GM19351 (cell line): Measurements from ENCODE around the gene CTXND1.
A peak's percentile ranks its signal among the peaks of the same experiment; 100 is the strongest.
"Not testable (repeated sequence)": the region's sequence is repeated elsewhere in the genome, so short reads cannot be mapped to it uniquely, and the experiment has no call there.

Experiments used
- ATAC-seq: cut with Tn5 transposase; IDR thresholded peaks from one replicate; pipeline ENCODE4 v1.9.1; 2021; ENCODE audit warnings: mild to moderate bottlenecking, moderate library complexity; ENCODE audit not compliant: unreplicated experiment

Gene CTXND1

DNA sequence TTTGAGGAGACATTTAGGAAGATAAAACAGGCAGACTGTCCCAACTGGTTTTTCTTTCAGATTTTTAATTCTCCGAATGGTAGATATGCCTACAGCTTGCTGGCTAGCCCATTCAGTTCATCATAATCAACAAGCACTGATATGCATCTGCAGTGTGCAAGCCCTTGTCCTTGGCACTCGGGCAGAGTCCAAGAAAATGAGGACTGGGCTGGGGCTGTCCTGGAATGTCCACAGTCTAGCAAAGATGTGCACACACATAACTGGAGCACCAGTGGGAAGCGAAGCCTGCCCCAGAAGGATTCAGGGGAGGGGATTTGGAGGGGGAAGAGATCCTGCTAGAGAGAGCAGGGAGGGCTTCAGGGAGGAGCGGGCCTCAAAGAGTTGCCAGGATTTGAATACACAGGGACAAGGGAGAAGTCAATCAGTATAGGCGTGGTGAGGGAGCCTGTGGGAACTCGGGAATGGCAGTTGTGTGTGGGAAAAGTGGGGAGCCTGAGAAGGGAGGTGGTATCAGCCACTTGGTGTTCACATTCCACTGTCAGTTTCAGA, 90.5 kb downstream of the CTXND1 start:
- ATAC-seq: no peak

- peak; percentile 77 for ATAC-seq
Observed at GRCh38 chr15:80160570-80161156, 91.3 kb downstream of the CTXND1 start.

- peak; percentile 10 for ATAC-seq
Observed at GRCh38 chr15:80159811-80160569, 92.0 kb downstream of the CTXND1 start.

GRCh38 chr15:80159301-80159700, 92.7 kb downstream of the CTXND1 start:
- ATAC-seq: no peak

DNA sequence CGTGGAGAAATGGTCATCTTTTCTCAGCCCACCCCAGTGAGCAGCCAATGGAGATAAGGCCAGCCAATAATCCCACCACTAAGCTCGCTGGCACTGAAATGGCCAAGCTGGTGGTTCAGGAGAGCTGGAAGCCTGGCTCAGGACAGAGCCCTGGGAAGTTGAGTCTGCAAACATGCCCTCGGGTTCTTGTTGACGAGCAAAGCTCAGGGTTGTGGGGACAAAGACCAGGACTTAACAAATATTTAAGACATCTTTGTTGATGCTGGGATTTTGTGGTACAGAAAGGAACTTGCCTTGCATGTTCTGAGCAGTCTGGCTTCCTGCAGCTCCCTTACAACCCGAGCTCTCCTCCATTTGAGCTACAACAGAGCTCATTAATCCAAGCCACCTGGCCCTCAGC, 94.8 kb downstream of the CTXND1 start:
- no peak for ATAC-seq

DNA sequence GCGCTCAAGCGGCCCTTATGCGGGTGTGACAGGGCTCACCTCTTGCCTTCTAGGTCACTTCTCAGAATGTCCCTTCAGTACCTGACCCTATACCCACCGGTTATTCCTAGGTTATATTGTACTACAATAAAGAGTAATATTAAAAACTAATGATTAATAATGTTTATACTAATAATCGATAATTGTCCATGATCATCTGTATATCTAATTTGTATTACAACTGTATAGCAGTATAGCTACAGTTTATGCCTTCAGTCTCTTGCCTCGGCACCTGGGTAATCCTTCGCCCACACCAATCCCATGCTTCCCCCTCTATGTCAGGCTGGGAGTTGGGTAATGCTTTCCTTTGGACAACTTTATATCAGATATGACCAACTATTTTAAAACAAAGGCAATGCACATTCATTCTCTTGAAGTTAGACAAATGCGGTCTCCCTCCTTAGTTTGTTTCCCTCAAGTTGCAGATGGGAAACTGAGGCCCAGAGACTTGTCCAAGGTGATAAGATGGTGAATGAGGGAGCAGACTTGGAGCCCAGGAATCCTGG, 95.8 kb downstream of the CTXND1 start:
- ATAC-seq: no peak

- not testable (repeated sequence) for ATAC-seq
Observed at GRCh38 chr15:80155378-80156175, 96.4 kb downstream of the CTXND1 start.

DNA sequence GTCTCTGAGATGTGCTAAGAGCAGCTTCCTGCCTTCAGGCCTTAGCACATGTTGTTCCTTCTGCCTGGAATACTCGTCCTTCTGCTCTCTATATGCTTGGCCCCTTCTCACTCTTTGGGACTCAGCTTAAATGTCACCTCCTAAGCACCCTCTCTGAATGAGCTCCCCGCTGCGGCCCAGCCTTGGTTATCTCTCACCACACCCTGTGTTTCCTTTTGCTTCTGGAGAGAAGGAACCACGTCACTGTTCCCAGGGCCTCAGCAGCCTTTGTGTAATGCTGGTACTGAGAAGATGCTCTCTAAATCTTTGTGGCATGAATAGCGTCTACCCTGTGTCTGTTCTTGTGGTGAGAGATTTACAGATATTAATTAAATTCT, 97.0 kb downstream of the CTXND1 start:
- ATAC-seq: no peak

DNA sequence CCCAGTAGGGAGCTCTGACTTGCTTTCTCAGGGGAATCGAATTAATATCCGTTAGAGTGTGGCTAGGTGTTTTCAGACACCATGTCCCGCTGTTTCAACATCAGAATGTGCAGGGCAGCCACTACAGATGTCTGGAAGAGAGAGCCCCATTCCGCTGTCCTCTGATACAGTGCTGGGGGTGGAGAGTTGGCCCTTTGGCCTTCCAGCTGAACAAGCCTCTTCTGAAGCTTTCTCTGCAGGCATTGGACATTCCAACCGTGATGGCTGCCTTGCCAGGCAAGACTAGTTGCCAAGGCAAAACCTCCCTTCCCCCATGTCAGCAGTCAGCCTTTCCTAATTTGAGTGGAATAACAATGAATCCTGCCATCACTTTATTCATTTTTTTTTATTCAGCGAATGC, 97.7 kb downstream of the CTXND1 start:
- ATAC-seq: no peak

- no peak for ATAC-seq
Observed at GRCh38 chr15:80153900-80154299, 98.1 kb downstream of the CTXND1 start.

- ATAC-seq: peak; percentile 65
Observed at GRCh38 chr15:80152896-80153876, 98.8 kb downstream of the CTXND1 start, which contains the start of gene FAH. Gene FAH (plus strand): TSS chr15:80152999. CDS start chr15:80153055, 56 bp downstream.

DNA sequence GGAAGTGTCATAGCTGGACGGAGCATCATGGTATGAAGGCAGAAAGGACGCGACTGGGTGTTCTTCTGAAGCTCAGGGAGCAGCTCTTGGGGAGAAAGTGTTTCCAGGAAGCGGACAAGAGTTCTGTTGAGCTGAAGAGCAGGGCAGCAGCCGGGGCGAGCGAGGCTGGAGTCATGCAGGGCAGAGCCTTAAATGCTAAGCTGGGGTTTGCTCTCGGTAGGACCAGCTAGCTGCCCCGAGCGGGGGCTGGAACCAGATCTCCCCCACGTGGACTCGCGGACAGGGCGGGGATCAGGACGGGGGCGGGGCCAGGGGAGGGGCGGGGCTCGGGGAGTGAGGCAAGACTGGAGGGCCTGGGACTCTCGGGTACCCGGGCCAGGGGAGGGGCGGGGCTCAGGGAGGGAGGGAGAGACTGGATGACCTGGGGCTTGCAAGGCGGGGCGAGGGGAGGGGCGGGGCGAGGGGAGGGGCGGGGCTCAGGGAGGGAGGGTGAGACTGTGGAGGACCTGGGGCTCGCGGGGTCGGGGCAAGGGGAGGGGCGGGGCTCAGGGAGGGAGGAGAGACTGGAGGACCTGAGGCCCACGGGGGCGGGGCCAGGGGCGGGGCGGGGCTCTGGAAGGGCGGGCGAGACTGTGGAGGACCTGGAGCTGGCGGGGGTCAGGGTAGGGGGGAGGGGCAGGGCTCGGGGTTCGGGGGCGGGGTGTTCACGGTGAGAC, 99.7 kb downstream of the CTXND1 start:
- ATAC-seq: peak; percentile 60

GRCh38 chr15:80151576-80151975, 100.4 kb downstream of the CTXND1 start:
- no peak for ATAC-seq

GRCh38 chr15:80151148-80151547, 100.9 kb downstream of the CTXND1 start:
- no peak for ATAC-seq
